Fibroblast of lung (primary cell): ENCODE results near the gene CTSD. TPM values are rescaled to one million over a fixed set of nuclear protein-coding genes. Genes with fewer than 3 reads are reported as not detected.
A peak's percentile ranks its signal among the peaks of the same experiment; 100 is the strongest.
"Not testable (repeated sequence)": the region's sequence is repeated elsewhere in the genome, so short reads cannot be mapped to it uniquely, and the experiment has no call there.

Experiments used
- DNase-seq, 2 donors: peaks; one replicate each; pipeline versions ENCODE4 v3.0.0 to v3.0.0-alpha.2; 2010; ENCODE audit warnings: low read depth in 2 of 2
- H2AFZ ChIP-seq: 2 replicates; pipeline ENCODE4 v1.5.1; 2012; ENCODE audit warnings: low read length, control low read depth, inconsistent platforms
- H3K27ac ChIP-seq: 2 replicates; pipeline ENCODE4 v1.5.1; 2011; ENCODE audit warnings: low read length, control low read depth; ENCODE audit not compliant: insufficient read depth
- H3K27me3 ChIP-seq: 2 replicates; pipeline ENCODE4 v1.5.1; 2011; ENCODE audit warnings: mild to moderate bottlenecking, low read length; ENCODE audit not compliant: control insufficient read depth, insufficient read depth
- H3K36me3 ChIP-seq: 2 replicates; pipeline ENCODE4 v1.5.1; 2011; ENCODE audit warnings: low read length; ENCODE audit not compliant: control insufficient read depth, insufficient read depth
- H3K4me1 ChIP-seq: 2 replicates; pipeline ENCODE4 v1.5.1; 2011; ENCODE audit warnings: low read length; ENCODE audit not compliant: control insufficient read depth, insufficient read depth; ENCODE audit errors: extremely low read depth
- H3K4me2 ChIP-seq: 2 replicates; pipeline ENCODE4 v1.5.1; 2011; ENCODE audit warnings: low read length, control low read depth; ENCODE audit not compliant: insufficient read depth; ENCODE audit errors: extremely low read depth
- H3K4me3 ChIP-seq, 4 experiments: fragments of 200-600 bp in 1 of 4; sonication (generic) in 1 of 4; replicated peaks in 1 of 4; 2 replicates each; pipeline ENCODE4 v1.5.1; 2011 to 2016; ENCODE audit warnings: low read length in 4 of 4, low read depth in 3 of 4, mild to moderate bottlenecking in 3 of 4, control low read depth in 2 of 4, inconsistent platforms in 1 of 4, mixed read lengths in 1 of 4; ENCODE audit not compliant: insufficient read depth in 1 of 4; ENCODE audit errors: control extremely low read depth in 1 of 4
- H3K79me2 ChIP-seq: 2 replicates; pipeline ENCODE4 v1.5.1; 2012; ENCODE audit warnings: mild to moderate bottlenecking, low read length, inconsistent platforms; ENCODE audit not compliant: control insufficient read depth, insufficient read depth
- H3K9ac ChIP-seq: 2 replicates; pipeline ENCODE4 v1.5.1; 2011; ENCODE audit warnings: mild to moderate bottlenecking, low read length, control low read depth; ENCODE audit not compliant: insufficient read depth
- H3K9me3 ChIP-seq: 2 replicates; pipeline ENCODE4 v1.5.1; 2012; ENCODE audit warnings: low read depth, low read length; ENCODE audit not compliant: control insufficient read depth, insufficient read depth
- H4K20me1 ChIP-seq: 2 replicates; pipeline ENCODE4 v1.5.1; 2011; ENCODE audit warnings: low read length; ENCODE audit not compliant: control insufficient read depth, insufficient read depth; ENCODE audit errors: extremely low read depth
- EZH2 ChIP-seq: IDR thresholded peaks from 2 replicates; pipeline ENCODE4 v1.5.1; 2012; ENCODE audit warnings: low read length, control low read depth, mild to moderate bottlenecking; ENCODE audit errors: missing control alignments
- polyA plus RNA-seq, 2 donors: library from polyadenylated mRNA; depleted of rRNA in 1 of 2; stranded (reverse) in 1 of 2; unstranded in 1 of 2; fragments of >200 nt; gene quantifications; 2 replicates each; pipeline ENCODE4 v1.2.1, GENCODE V29; 2011 to 2012; ENCODE audit warnings: missing spikeins in 1 of 2
- total RNA-seq: library from RNA; depleted of rRNA; stranded (reverse); fragments of >200 nt; gene quantifications from 2 replicates; pipeline ENCODE4 v1.2.1, GENCODE V29; 2014
- TF ChIP-seq, protein P1 (sequence below), 2 donors: IDR thresholded peaks in 1 of 2; conservative IDR thresholded peaks in 1 of 2; 1 replicate in 1 of 2; 2 replicates in 1 of 2; pipeline ENCODE4 v1.5.1; 2011 to 2012; ENCODE audit warnings: low read length in 2 of 2, control low read depth in 1 of 2, inconsistent platforms in 1 of 2, low read depth in 1 of 2, mild to moderate bottlenecking in 1 of 2

Gene CTSD
- total and polyA plus RNA-seq, 2 donors (not counting 1 experiment from before 2014, with no cell fraction given): 135 to 253 TPM

GRCh38 chr11:1770061-1770460 lies 6.3 kb upstream of the CTSD start:
- no peak overlapping the region for H3K4me2 ChIP-seq
- H3K9me3 ChIP-seq: no peaks in the 10 kb centered on the region
- H3K27ac ChIP-seq: no peak overlapping the region
- DNase-seq: no peak
- peaks cover 16% of the 10 kb centered on the region for H3K4me1 ChIP-seq
- no peaks in the 10 kb centered on the region for H3K79me2 ChIP-seq
- H3K36me3 ChIP-seq: no peaks in the 10 kb centered on the region
- no peaks in the 10 kb centered on the region for H4K20me1 ChIP-seq
- H3K27me3 ChIP-seq: no peaks in the 10 kb centered on the region
- TF ChIP-seq, protein P1, sequence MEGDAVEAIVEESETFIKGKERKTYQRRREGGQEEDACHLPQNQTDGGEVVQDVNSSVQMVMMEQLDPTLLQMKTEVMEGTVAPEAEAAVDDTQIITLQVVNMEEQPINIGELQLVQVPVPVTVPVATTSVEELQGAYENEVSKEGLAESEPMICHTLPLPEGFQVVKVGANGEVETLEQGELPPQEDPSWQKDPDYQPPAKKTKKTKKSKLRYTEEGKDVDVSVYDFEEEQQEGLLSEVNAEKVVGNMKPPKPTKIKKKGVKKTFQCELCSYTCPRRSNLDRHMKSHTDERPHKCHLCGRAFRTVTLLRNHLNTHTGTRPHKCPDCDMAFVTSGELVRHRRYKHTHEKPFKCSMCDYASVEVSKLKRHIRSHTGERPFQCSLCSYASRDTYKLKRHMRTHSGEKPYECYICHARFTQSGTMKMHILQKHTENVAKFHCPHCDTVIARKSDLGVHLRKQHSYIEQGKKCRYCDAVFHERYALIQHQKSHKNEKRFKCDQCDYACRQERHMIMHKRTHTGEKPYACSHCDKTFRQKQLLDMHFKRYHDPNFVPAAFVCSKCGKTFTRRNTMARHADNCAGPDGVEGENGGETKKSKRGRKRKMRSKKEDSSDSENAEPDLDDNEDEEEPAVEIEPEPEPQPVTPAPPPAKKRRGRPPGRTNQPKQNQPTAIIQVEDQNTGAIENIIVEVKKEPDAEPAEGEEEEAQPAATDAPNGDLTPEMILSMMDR (conservative IDR thresholded peaks at IDR 0.05 in 1 of 2, IDR thresholded peaks at IDR 0.05 in 1 of 2; ENCODE audit: low read depth in 1 of 2, low read length in 2 of 2): no peak
- TF ChIP-seq EZH2: no peak
- H2AFZ ChIP-seq: no peak overlapping the region
- H3K9ac ChIP-seq: no peak overlapping the region
- H3K4me3 ChIP-seq: no peak overlapping the region

DNA sequence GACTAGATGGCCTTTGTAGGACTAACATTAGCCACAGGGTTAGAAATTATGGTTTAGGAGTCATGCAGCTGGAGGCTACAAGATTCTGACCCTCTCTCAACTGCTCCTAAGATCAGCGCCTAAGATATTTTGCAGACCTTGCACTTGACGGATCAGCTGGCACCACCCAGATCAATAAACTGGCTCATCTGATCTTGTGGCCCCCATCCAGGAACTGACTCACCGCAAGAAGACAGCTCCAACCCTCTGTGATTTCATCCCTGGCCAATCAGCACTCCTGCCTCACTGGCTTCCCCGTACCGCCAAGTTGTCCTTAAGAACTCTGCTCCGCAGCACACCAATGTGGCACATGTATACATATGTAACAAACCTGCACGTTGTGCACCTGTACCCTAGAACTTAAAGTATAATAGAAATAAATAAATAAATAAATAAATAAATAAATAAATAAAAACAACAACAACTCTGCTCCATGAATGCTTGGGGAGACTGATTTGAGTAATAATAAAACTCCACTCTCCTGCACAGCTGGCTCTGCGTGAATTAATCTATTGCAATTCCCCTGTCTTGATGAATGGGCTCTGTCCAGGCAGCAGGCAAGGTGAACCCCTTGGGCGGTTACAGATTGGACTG lies 5.7 kb upstream of the CTSD start:
- not testable (repeated sequence) for H2AFZ ChIP-seq, H3K36me3 ChIP-seq, H3K9ac ChIP-seq, H3K27me3 ChIP-seq, H3K9me3 ChIP-seq, H3K79me2 ChIP-seq, H4K20me1 ChIP-seq, H3K4me3 ChIP-seq, H3K4me2 ChIP-seq, H3K27ac ChIP-seq
- H3K4me1 ChIP-seq: peaks cover 16% of the 10 kb centered on the region
- DNase-seq: peak; percentile 42 to 54

DNA sequence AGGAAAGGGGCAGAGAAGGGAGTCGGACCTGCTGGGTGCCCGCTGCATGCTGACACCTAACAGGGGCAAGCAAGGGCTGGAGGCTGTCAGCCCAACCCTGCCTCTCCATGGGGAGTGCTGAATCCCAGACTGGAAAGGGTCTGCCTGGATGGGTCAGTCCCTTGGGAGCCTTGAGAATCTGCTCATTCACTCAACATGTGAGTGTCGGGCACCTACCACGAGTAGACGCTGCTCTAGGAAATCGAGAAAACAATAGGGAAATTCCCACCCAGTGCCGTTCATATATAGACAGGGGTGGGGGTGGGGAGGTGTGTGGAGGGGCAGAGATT lies 4.4 kb upstream of the CTSD start:
- Histone ChIP-seq H3K79me2 (peaks cover 4% of the 10 kb centered on the region), H3K4me2 (no peak overlapping the region), H2AFZ (no peak overlapping the region), H3K9ac (no peak overlapping the region), H3K27me3 (no peaks in the 10 kb centered on the region), H4K20me1 (no peaks in the 10 kb centered on the region), H3K27ac (no peak overlapping the region), H3K36me3 (no peaks in the 10 kb centered on the region), H3K4me1 (peaks cover 20% of the 10 kb centered on the region), H3K4me3 (no peak overlapping the region), H3K9me3 (no peaks in the 10 kb centered on the region)
- no peak for TF ChIP-seq EZH2
- TF ChIP-seq, protein P1 (conservative IDR thresholded peaks at IDR 0.05 in 1 of 2, IDR thresholded peaks at IDR 0.05 in 1 of 2; ENCODE audit: low read depth in 1 of 2, low read length in 2 of 2): no peak
- DNase-seq: no peak
